K562 treated with DMSO at 1 percent for 12 hours (cell line): ENCODE data around the gene ANXA2R. TPM values are rescaled to one million over a fixed set of nuclear protein-coding genes. Genes with fewer than 3 reads are reported as not detected.

ENCODE experiments used
- total RNA-seq: library from RNA; unstranded; fragments of 300-600 nt; gene quantifications from 2 replicates; pipeline ENCODE4 v1.2.3, GENCODE V29; 2022; ENCODE audit not compliant: insufficient read depth

Gene ANXA2R
- total RNA-seq, result 5.1 and 8.2 TPM in 2 replicates

DNA sequence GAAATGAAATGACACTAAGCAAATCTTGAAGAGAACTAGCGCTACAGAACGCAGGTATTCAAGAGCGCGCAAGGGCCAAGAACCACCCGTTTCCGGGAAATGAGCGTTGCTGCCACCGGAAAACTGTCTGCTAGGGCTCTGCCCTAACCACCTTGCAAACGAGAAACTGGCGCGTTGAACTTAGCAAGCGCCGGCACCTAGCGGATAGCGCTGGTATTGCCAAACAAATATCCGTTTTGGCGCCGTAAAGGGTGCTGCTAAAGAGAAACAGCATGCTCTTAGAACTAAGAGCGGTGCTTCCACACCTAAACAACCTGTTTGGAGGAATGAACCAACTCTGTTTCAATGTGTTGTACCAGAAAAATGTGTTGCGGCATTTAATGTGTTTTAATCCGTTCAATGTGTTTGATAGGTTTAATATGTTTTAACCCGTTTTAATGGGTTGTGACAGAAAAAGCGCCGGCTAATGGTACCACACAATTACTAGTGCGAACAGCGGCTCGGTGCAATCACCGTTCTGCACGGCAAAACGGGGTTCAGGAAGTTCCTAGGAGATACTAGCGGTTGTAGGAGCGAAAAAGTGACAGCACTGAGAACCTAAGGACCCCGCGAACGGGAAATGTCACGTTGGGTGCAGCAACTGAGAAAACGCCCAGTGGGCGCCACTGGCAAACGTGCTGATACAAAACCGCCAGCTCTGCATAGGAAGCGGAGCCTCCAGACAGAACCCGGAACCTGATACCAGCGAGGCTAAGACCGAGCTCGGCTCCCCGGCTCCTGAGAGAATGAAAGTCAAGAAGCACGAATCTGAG is at the start of gene ANXA2R:
TSS of gene ANXA2R (minus strand) at position 33 of the 812 bp plus-strand sequence. CDS start 273 bp downstream, outside the sequence.

Other genes starting within 250 kb of the ANXA2R start
- gene SELENOP, start 228.4 kb downstream of the ANXA2R start, total RNA-seq, result 10.2 and 14.8 TPM in 2 replicates
- 14.3 and 33.9 TPM in 2 replicates for gene ZNF131, start 80.6 kb upstream of the ANXA2R start, total RNA-seq
- not detected in 2 replicates for gene NIM1K, start 151.9 kb upstream of the ANXA2R start, total RNA-seq